CD1c-positive myeloid dendritic cell (primary cell): ENCODE results near the gene MAN2A2.
A peak's percentile ranks its signal among the peaks of the same experiment; 100 is the strongest.

Experiments used
- DNase-seq: peaks from one replicate; pipeline ENCODE4 v3.0.0-alpha.2; 2016; ENCODE audit errors: extremely low spot score

Gene MAN2A2

DNA sequence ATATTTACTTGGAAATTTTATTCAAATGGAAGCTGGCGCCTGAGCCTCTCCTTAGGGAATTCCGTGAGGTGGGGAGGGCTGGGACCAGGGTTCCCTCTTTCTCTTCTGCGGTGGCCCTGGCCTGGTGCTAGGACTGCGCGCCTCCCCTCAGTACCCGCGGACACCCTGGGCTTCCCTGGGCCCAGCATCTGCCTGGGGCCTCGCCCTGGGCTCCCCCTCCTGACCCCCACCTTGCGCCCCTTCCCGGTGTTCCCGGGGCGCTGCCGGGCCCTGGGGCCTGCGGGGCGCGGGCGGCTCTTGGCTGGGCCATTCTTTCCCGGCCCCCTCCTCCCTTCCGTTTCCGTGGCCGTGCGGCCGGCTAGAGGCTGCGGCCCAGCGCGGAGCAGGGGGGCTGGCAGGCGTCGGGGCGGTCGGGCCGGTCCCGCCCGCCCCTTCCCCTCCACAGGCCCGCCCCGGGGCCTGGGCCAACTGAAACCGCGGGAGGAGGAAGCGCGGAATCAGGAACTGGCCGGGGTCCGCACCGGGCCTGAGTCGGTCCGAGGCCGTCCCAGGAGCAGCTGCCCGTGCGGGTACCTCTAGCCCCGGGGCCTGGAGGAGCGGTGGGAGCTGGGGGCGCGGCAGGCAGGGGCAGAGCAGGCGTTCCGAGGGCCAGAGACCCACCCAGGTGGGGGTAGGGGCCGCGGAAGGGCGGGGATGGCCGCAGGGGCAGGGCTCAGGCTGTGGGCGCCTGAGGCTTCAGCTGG, 19.0 kb upstream of the MAN2A2 start, which contains the start of gene FES:
Gene FES (plus strand): TSS at position 529 of the 743 bp plus-strand sequence. CDS start 542 bp downstream, outside the sequence.
- peak; percentile 86 for DNase-seq

DNA sequence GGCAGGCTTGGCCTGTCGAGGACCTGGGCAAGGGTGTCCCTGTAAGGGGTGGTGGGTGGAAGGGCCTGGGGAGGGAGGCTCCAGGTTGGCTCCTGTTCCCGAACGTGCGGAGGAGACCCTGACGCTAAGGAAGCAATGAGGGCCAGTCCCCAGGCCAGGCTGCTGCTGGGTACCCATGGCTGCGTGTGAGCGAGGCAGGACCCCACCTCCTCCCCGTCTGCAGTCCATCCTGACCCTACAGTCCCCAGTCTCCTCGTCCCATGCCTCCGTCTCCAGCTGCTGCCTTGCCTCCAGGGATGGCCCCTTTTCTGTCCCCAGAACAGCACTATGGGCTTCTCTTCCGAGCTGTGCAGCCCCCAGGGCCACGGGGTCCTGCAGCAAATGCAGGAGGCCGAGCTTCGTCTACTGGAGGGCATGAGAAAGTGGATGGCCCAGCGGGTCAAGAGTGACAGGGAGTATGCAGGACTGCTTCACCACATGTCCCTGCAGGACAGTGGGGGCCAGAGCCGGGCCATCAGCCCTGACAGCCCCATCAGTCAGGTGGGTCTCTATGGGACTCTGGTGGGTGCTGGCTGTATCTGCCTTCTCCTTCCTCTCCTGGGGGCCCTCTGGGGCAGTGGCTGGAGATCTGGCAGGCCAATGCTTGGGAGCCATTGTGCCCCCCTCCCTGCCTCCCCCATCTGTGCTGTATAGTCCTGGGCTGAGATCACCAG, 18.2 kb upstream of the MAN2A2 start:
- no peak for DNase-seq

DNA sequence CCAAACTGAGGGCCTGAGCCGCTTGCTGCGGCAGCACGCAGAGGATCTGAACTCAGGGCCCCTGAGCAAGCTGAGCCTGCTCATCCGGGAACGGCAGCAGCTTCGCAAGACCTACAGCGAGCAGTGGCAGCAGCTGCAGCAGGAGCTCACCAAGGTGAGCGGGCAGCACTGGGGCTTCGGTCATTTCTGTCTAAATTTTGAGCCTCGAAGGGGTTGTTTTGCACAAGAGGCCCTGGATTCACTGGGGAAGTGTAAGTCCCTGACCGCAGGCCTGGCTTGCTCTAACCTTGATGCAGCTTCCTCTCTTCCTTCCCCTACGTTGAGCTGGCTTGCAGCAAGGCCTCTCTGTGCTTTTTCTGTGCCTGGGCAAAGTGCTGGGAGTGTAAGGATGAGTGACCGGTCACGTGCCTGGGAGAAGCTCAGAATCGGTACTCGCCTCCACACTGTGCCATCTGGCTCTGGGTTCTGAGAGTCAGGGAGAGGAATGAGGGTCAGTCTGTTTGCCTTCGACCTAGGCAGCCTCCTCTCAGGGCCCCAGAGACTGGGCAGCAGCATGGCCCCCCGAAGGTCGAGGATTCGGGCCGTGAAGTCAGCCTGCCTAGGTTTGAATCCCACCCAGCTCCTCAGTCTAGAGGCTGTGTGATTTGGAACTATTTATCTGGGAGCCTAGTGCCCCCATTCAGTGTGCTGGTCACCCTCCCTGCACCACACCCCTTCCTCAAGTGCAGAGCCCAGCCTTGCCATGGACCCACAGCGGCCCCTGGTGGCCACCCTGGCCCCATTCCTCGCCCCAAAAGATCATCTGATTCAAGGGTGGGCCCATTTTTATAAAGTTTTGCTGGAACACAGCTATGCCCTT, 17.4 kb upstream of the MAN2A2 start:
- DNase-seq: peak; percentile 87

DNA sequence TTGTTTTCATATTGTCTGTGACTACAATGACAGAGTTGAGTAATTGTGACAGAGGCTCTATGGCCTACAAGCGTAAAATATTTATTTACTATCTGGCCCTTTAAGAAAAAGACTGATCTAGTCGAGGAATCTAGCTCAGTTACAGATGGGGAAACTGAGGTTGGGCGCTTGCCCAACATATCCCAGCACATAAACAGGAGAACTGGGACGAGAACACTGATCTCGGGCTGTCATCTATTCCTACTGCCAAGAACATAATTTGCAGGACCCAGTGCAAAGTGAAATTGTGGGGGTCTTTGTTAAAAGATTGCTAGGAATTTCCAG, 16.8 kb upstream of the MAN2A2 start:
- no peak for DNase-seq

DNA sequence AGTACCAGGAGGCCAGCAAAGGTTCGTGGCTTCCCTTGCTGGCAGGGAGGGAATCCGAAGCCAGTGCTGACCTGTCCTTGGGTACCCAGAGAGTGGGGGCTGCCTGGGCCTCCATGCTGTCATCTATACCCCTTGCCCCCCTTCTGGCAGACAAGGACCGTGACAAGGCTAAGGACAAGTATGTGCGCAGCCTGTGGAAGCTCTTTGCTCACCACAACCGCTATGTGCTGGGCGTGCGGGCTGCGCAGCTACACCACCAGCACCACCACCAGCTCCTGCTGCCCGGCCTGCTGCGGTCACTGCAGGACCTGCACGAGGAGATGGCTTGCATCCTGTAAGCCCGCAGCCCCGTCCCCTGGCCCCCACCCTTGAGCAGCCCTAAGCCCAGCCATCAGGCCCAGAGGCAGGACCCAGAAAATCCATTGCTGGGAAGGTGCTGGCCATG, 16.0 kb upstream of the MAN2A2 start:
- DNase-seq: no peak

DNA sequence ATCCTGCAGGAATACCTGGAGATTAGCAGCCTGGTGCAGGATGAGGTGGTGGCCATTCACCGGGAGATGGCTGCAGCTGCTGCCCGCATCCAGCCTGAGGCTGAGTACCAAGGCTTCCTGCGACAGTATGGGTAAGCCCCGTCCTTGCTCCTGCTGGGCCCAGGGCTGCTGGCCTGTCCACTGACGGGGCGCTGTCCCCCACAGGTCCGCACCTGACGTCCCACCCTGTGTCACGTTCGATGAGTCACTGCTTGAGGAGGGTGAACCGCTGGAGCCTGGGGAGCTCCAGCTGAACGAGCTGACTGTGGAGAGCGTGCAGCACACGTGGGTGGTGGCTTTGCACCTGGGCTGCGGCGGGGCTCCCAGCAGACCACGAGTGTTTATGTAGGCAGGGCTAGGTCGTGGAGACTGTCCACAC, 13.8 kb upstream of the MAN2A2 start:
- DNase-seq: no peak

DNA sequence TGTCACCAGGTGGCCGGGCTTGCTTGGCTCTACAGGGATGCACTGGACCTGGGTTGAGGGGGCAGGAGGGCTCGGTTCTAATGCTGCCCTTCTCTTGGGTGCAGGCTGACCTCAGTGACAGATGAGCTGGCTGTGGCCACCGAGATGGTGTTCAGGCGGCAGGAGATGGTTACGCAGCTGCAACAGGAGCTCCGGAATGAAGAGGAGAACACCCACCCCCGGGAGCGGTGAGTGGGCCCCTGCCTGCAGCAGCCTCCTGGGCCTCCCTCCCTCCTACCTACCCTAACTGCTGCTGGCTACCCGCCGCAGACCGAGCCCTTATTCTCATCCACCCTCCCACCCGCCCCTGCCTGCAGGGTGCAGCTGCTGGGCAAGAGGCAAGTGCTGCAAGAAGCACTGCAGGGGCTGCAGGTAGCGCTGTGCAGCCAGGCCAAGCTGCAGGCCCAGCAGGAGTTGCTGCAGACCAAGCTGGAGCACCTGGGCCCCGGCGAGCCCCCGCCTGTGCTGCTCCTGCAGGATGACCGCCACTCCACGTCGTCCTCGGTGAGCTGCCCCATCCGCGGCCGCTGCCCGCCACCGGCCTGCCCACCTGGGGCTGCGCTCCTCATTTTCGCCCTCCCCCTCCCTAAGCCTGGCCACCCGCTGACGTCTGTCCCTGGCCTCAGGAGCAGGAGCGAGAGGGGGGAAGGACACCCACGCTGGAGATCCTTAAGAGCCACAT, 13.2 kb upstream of the MAN2A2 start:
- DNase-seq: no peak

DNA sequence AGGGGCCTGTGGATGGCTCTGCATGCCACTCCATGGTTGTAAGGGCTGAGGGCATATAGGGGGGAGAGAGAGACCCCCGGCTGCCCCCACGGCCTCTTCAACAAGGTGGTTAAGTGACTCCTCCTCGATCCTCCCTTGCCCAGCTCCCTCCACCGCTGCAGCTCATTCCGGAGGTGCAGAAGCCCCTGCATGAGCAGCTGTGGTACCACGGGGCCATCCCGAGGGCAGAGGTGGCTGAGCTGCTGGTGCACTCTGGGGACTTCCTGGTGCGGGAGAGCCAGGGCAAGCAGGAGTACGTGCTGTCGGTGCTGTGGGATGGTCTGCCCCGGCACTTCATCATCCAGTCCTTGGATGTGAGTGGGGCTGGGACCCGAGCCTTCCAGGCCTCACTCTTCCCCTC, 12.3 kb upstream of the MAN2A2 start:
- no peak for DNase-seq

DNA sequence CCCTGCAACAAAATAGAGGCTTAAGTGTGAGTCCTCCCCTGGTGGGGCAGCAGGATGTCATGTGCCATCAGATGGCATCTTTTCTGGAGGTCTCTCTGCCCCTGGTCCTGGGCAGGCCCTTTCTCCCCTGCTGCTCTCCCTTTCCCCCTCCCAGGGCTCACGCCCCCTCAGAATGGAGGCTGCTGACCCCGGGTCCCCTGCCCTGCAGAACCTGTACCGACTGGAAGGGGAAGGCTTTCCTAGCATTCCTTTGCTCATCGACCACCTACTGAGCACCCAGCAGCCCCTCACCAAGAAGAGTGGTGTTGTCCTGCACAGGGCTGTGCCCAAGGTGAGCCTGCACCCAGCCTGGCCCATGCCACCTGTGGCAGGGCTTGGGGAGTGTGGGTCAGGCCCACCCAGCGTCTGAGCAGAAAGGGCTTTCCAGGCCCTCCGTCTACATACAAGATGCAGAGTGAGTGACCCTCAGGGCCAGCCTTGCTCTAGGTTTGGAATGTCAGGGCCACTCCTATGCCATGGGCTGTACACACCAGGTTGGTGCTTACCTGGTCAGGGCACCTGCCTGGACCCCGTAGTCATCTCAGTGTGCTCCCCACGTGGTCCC, 11.7 kb upstream of the MAN2A2 start:
- no peak for DNase-seq

DNA sequence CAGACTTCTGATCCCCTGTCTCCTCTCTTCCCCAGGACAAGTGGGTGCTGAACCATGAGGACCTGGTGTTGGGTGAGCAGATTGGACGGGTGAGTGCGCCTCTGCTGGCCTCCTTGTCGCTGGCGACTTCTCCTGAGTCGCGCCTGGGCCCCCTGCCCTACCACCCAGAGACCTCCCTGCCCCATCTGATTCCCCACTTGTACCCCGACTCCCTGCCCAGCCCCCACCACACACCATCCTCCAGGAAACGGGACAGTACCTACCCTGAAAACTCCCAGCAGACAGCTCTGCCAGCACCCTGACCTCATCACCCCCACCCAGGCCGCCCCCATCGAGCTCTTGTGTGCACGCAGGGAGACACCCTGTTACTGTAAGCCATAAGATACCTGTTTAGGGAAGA, 11.1 kb upstream of the MAN2A2 start:
- DNase-seq: no peak

DNA sequence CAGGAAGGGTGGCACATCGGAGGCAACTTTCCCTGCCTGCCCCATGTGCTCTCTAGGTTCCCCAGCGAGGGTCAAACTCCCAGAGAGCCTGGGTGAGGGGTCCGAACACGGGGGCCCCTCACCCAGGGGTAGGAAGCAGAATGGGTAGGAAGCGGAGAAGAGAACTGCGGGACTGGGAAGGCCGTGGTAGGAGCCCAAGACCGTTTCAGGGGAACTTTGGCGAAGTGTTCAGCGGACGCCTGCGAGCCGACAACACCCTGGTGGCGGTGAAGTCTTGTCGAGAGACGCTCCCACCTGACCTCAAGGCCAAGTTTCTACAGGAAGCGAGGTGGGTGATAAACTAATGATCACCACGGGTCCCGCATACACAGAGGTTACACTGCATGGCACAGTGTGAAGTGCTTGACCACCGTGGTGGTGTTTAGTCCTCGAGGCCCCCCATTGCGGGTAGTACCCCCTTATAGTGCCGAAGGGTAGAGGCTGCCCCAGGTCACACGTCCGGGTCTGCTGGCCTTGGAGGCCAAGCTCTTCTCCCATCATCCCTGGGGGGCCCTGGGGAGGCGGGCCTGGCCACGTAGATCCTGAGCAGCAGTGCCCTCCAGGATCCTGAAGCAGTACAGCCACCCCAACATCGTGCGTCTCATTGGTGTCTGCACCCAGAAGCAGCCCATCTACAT, 10.5 kb upstream of the MAN2A2 start:
- DNase-seq: no peak

DNA sequence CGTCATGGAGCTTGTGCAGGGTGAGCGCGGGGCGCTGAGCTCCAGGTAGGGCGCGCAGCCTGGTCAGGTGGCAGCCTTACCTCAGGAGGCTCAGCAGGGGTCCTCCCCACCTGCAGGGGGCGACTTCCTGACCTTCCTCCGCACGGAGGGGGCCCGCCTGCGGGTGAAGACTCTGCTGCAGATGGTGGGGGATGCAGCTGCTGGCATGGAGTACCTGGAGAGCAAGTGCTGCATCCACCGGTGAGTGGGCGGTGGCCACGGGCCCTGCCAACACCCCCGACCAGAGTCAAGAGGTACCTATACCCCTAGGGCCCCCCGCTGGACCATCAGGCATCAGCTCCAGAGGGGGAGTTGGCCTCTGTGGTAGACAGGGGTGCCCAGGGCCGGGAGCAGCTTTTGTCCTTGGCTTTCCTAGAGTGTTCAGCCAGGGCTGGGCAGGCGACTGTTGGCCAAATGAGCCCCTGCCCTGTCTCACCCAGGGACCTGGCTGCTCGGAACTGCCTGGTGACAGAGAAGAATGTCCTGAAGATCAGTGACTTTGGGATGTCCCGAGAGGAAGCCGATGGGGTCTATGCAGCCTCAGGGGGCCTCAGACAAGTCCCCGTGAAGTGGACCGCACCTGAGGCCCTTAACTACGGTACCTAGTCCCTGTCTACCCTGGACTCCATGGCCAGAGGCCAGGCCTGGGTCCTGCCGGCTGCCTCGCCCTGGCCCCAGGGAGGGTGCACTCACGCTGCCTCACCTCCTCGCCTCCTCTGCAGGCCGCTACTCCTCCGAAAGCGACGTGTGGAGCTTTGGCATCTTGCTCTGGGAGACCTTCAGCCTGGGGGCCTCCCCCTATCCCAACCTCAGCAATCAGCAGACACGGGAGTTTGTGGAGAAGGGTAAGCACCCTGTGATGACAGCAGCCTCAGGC, 9.7 kb upstream of the MAN2A2 start:
- DNase-seq: no peak

DNA sequence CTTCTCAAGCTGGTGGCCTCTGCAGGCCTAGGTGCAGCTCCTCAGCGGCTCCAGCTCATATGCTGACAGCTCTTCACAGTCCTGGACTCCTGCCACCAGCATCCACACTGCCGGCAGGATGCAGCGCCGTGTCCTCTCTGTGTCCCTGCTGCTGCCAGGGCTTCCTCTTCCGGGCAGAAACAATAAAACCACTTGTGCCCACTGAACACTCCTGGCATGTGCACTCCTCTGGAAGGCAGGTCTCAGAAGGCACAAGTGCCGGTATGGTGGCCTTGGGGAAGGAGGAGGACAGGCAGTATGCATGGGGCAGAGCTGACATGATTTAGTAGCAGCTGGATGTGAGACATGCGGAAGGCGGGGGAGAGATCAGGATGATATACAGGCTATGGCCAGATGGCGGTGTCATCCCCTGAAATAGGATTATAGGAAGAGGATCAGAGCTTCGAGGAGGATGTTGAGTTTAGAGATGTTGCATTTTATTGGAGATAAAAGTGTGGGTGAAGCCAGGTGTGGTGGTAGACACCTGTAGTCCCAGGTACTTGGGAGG, 7.5 kb upstream of the MAN2A2 start:
- DNase-seq: peak; percentile 17

DNA sequence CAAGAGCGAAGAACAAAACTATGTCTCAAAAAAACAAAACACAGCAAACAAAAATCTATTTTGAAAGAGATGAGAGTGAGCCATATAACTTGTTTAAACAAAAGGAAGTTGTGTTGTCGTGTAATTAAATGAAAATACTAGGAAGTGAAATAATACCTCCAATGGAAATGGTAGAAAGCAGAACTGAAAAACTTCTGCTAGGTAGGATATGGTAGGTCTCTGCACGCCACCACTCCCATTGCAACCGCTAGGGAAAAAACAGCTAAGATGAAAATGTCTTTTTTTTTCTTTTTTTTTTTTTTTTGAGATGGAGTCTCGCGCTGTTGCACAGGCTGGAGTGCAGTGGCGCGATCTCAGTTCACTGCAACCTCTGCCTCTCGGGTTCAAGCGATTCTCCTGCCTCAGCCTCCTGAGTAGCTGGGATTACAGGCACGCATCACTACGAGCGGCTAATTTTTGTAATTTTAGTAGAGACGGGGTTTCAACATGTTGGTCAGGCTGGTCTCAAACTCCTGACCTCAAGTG, 5.9 kb upstream of the MAN2A2 start:
- DNase-seq: peak; percentile 90

DNA sequence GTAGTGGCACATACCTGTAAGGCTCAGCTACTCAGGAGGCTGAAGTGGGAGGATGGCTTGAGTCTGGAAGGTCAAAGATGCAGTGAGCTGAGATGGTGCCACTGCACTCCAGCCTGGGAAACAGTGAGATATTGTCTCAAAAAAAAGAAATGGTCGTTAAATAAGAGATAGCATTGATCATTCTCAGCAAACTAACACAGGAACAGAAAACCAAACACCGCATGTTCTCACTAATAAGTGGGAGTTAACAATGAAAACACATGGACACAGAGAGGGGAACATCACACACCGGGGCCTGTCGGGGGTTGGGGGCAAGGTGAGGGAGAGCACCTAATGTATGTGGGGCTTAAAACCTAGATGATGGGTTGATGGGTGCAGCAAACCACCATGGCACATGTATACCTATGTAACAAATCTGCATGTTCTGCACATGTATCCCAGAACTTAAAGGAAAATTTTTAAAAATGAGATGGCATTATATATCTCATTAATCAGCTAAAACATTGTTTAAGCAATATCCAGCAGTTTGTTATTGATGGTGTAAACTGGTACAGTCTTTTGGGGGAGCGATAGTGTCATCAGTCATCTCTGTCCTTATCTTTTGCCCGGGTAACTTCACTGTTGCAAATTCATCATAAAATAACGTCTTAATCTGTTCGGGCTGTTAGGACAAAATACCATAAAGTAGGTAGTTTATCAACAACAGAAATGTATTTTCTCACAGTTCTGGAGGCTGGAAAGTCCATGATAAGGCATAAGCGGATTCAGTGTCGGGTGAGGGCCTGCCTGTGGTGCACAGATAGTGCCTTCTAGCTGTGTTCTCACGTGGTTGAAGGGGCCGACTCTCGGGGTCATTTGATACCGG, 1.7 kb upstream of the MAN2A2 start:
- DNase-seq: no peak

DNA sequence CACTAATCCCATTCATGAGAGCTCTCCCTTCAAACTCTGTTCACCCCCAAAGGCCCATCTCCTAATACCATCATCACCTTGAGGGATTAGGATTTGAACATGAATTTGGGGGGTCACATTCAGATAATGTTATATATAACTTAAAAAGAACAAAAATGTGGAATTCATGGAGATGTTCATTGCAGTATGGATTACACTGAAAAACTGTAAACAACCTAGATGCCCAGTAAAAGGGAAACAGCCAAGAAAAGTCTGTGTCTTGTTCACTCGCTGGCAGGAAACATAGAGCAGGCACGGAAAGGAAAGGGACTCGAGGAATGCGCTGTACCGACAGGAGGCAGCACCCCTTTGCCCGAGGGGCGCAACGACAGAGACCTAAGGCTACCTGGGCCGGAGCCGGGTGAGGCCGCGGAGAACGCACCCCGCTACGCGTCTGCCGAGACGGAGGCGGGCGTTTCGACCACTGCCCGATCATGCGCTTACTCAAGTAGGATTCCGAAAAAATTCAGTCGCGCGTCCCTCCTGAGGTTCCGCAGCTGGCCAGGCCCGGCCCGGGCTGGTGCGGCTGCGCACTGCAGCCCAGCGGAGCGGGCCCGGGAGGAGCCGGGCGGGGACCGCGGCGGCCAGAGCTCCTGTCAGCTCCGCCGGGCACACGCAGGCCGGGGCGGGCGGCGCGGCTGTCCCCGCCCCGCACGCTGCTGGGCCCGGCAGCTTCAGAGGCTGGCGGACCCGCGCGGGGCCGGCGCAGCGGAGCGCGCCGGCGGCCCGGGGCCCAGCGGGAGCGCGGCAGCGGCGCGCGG, 862 bp upstream of the MAN2A2 start:
- peak; percentile 90 for DNase-seq
